ENCODE measurements around the gene GYG1.
A peak's percentile ranks its signal among the peaks of the same experiment; 100 is the strongest.

GYG1 gene

GRCh38 chr3:148992027-148992634 lies 791 bp downstream of the GYG1 start:
- peak; percentile 72 for DNase-seq

- DNase-seq = no peak
These were observed 1.4 kb downstream of the GYG1 start for GRCh38 chr3:148992635-148993255.

- DNase-seq = no peak
These were observed 6.3 kb downstream of the GYG1 start for GRCh38 chr3:148997623-148998022.

- DNase-seq = peak; percentile 50
These were observed 7.0 kb downstream of the GYG1 start for GRCh38 chr3:148998297-148998696.

GRCh38 chr3:148998715-148999423 lies 7.5 kb downstream of the GYG1 start:
- DNase-seq = peak; percentile 84

GRCh38 chr3:148999806-149000205 lies 8.5 kb downstream of the GYG1 start:
- DNase-seq = no peak

GRCh38 chr3:149000206-149000745 lies 8.9 kb downstream of the GYG1 start:
- no peak for DNase-seq

GRCh38 chr3:149001727-149002126 lies 10.4 kb downstream of the GYG1 start:
- DNase-seq = no peak

- DNase-seq = no peak
These were observed 12.4 kb downstream of the GYG1 start for GRCh38 chr3:149003653-149004305.

GRCh38 chr3:149004622-149005021 lies 13.3 kb downstream of the GYG1 start:
- no peak for DNase-seq

GRCh38 chr3:149005416-149005815 lies 14.1 kb downstream of the GYG1 start:
- no peak for DNase-seq

- no peak for DNase-seq
These were observed 16.4 kb downstream of the GYG1 start for GRCh38 chr3:149007567-149008257.

- DNase-seq = no peak
These were observed 18.4 kb downstream of the GYG1 start for GRCh38 chr3:149009732-149010131.

- DNase-seq = no peak
These were observed 19.2 kb downstream of the GYG1 start for GRCh38 chr3:149010504-149010951.

GRCh38 chr3:149010966-149011365 lies 19.6 kb downstream of the GYG1 start:
- no peak for DNase-seq

- no peak for DNase-seq
These were observed 20.3 kb downstream of the GYG1 start for GRCh38 chr3:149011676-149012075.

- DNase-seq = no peak
These were observed 22.4 kb downstream of the GYG1 start for GRCh38 chr3:149013726-149014125.

- DNase-seq = no peak
These were observed 24.1 kb downstream of the GYG1 start for GRCh38 chr3:149015393-149015792.

GRCh38 chr3:149016242-149016641 lies 24.9 kb downstream of the GYG1 start:
- no peak for DNase-seq

GRCh38 chr3:149016669-149017541 lies 25.6 kb downstream of the GYG1 start:
- DNase-seq = no peak

GRCh38 chr3:149018247-149018646 lies 26.9 kb downstream of the GYG1 start:
- DNase-seq = no peak

- no peak for DNase-seq
These were observed 28.2 kb downstream of the GYG1 start for GRCh38 chr3:149019580-149019979.

Measured in RPMI8226 (cell line).